Activated CD8-positive, alpha-beta memory T cell treated with anti-CD3 and anti-CD28 coated beads, Interleukin-2, amount 10 ng/mL, durations not matched to agents 7 days and 5 days (primary cell): Measurements from ENCODE around the gene GOLGA5. TPM values are rescaled to one million over a fixed set of nuclear protein-coding genes. Genes with fewer than 3 reads are reported as not detected.
"Not testable (repeated sequence)": the region's sequence is repeated elsewhere in the genome, so short reads cannot be mapped to it uniquely, and the experiment has no call there.

Source experiments
- ATAC-seq: fragments of 150-1000 bp; cut with Tn5 transposase; one replicate; pipeline ENCODE4 v1.10.0; 2021; ENCODE audit warnings: moderate library complexity
- CTCF ChIA-PET: fragments of 350-600 bp; sonication (Branson Sonifier 250); formaldehyde crosslinking; loops from one replicate; lab custom pipeline; 2021; ENCODE audit warnings: antibody characterized with exemption; lab: Charles Lee
- DNase-seq: peaks from one replicate; pipeline ENCODE4 v3.0.0-alpha.2; 2020
- H3K27ac Mint-ChIP-seq: one replicate; pipeline ENCODE4 v1.8.0; 2021; ENCODE audit warnings: mild to moderate bottlenecking, mixed read lengths
- H3K27me3 Mint-ChIP-seq: one replicate; pipeline ENCODE4 v1.8.0; 2021; ENCODE audit warnings: mixed read lengths
- H3K36me3 Mint-ChIP-seq: one replicate; pipeline ENCODE4 v1.8.0; 2021; ENCODE audit warnings: mild to moderate bottlenecking, mixed read lengths
- H3K4me1 Mint-ChIP-seq: one replicate; pipeline ENCODE4 v1.8.0; 2021; ENCODE audit warnings: mixed read lengths
- H3K4me3 Mint-ChIP-seq: one replicate; pipeline ENCODE4 v1.8.0; 2021; ENCODE audit warnings: mild to moderate bottlenecking, moderate library complexity, mixed read lengths
- H3K9me3 Mint-ChIP-seq: one replicate; pipeline ENCODE4 v1.8.0; 2022; ENCODE audit warnings: low read depth, mixed read lengths
- total RNA-seq, 2 experiments: library from RNA; stranded (reverse); gene quantifications; one replicate each; pipeline ENCODE4 v1.2.3, GENCODE V29; 2021

The GOLGA5 gene
- total RNA-seq, 2 experiments from 2014 or later = 18.5 to 19.7 TPM

- H3K27me3 Mint-ChIP-seq = no peaks in the 10 kb centered on the region
- no peak overlapping the region for H3K4me3 Mint-ChIP-seq
- no peaks in the 10 kb centered on the region for H3K4me1 Mint-ChIP-seq
- H3K9me3 Mint-ChIP-seq = no peaks in the 10 kb centered on the region
- DNase-seq = no peak
- ATAC-seq = no peak
- no peak overlapping the region for H3K27ac Mint-ChIP-seq
- CTCF ChIA-PET = no interaction called here
- peaks cover 26% of the 10 kb centered on the region for H3K36me3 Mint-ChIP-seq
Observed at GRCh38 chr14:92819011-92819597, 25.0 kb downstream of the GOLGA5 start.

GRCh38 chr14:92819680-92820535 lies 25.8 kb downstream of the GOLGA5 start:
- peaks cover 33% of the 10 kb centered on the region for H3K36me3 Mint-ChIP-seq
- not testable (repeated sequence) for H3K9me3 Mint-ChIP-seq, ATAC-seq

DNA sequence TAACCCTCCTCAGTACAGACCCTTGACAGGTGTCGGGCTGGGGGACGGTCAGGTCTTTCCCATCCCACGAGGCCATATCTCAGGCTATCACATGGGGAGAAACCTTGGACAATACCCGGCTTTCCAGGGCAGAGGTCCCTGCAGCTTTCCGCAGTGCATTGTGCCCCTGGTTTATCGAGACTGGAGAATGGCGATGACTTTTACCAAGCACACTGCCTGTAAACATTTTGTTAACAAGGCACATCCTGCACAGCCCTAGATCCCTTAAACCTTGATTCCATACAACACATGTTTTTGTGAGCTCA lies 26.4 kb downstream of the GOLGA5 start:
- H3K27ac Mint-ChIP-seq, ATAC-seq, CTCF ChIA-PET, H3K4me3 Mint-ChIP-seq, DNase-seq, H3K9me3 Mint-ChIP-seq, H3K4me1 Mint-ChIP-seq, H3K27me3 Mint-ChIP-seq: not testable (repeated sequence)
- peaks cover 29% of the 10 kb centered on the region for H3K36me3 Mint-ChIP-seq

More at GRCh38 chr14:92819680-92820535, 25.8 kb downstream of the GOLGA5 start:
- DNase-seq, H3K27ac Mint-ChIP-seq, CTCF ChIA-PET, H3K27me3 Mint-ChIP-seq, H3K4me1 Mint-ChIP-seq, H3K4me3 Mint-ChIP-seq: not testable (repeated sequence)

DNA sequence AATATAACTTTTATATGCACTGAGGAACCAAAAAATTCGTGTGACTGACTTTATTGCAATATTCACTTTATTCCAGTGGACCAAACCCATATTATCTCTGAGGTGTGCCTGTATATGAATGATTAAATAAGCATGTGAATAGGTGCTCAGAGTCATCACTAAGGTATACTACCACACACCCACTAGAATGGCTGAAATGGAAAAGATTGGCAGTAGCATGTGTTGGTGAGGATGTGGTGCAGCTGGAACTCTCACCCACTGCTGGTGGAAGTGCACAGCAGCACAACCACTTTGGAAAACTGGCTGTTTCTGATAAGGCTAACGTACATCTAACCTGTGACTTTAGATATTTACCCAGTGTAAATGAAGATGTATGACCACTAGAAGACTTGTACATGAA lies 36.8 kb downstream of the GOLGA5 start:
- Mint-ChIP-seq H3K4me1 (no peaks in the 10 kb centered on the region), H3K9me3 (no peaks in the 10 kb centered on the region), H3K27ac (no peak overlapping the region), H3K27me3 (no peaks in the 10 kb centered on the region), H3K36me3 (peaks cover 33% of the 10 kb centered on the region), H3K4me3 (no peak overlapping the region)
- no peak for DNase-seq
- ATAC-seq = no peak
- CTCF ChIA-PET = no interaction called here

- H3K9me3 Mint-ChIP-seq = no peaks in the 10 kb centered on the region
- DNase-seq = no peak
- no peak overlapping the region for H3K27ac Mint-ChIP-seq
- H3K4me3 Mint-ChIP-seq = no peak overlapping the region
- no peaks in the 10 kb centered on the region for H3K4me1 Mint-ChIP-seq
- H3K36me3 Mint-ChIP-seq = peaks cover 28% of the 10 kb centered on the region
- CTCF ChIA-PET = no interaction called here
- no peak for ATAC-seq
- H3K27me3 Mint-ChIP-seq = no peaks in the 10 kb centered on the region
Observed at GRCh38 chr14:92832137-92832700, 38.1 kb downstream of the GOLGA5 start.

- Mint-ChIP-seq H3K36me3 (peaks cover 19% of the 10 kb centered on the region), H3K27ac (no peak overlapping the region)
- CTCF ChIA-PET = no interaction called here
Observed at GRCh38 chr14:92841930-92842329, 47.8 kb downstream of the GOLGA5 start.

DNA sequence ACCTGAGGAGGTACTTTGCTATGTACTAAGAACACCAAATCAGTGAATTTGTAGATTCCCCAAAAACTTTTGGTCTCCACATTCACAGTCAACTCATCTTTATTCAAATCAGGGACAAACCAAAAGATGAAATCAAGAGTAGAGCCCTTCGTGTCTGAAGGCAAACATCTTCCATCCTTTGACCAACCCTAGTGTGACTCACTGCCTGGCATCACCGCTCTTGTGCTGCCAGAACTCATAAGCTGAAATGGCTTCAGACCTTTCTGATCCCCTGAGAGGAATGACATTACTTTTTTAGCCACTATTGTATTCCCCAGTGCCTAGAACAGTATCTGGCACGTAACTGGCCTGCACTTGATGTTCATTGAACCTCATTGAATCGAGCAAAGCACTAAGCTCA lies 50.1 kb downstream of the GOLGA5 start:
- H3K27ac Mint-ChIP-seq = no peak overlapping the region
- no peaks in the 10 kb centered on the region for H3K27me3 Mint-ChIP-seq
- peaks cover 2% of the 10 kb centered on the region for H3K9me3 Mint-ChIP-seq
- peaks cover 16% of the 10 kb centered on the region for H3K4me1 Mint-ChIP-seq
- no peak for DNase-seq
- no peak for ATAC-seq
- no peak overlapping the region for H3K4me3 Mint-ChIP-seq
- peaks cover 15% of the 10 kb centered on the region for H3K36me3 Mint-ChIP-seq
- CTCF ChIA-PET = no interaction called here

More at GRCh38 chr14:92841930-92842329, 47.8 kb downstream of the GOLGA5 start:
- H3K4me1 Mint-ChIP-seq = peaks cover 10% of the 10 kb centered on the region
- DNase-seq (no peak), ATAC-seq (no peak)
- H3K9me3 Mint-ChIP-seq = peaks cover 2% of the 10 kb centered on the region
- H3K4me3 Mint-ChIP-seq = no peak overlapping the region
- no peaks in the 10 kb centered on the region for H3K27me3 Mint-ChIP-seq

- H3K36me3 Mint-ChIP-seq = peaks cover 6% of the 10 kb centered on the region
- DNase-seq (peak; percentile 66), ATAC-seq (peak; percentile 88)
- CTCF ChIA-PET = no interaction called here
- H3K4me3 Mint-ChIP-seq = no peak overlapping the region
- H3K27me3 Mint-ChIP-seq = no peaks in the 10 kb centered on the region
- peaks cover 16% of the 10 kb centered on the region for H3K4me1 Mint-ChIP-seq
- no peak overlapping the region for H3K27ac Mint-ChIP-seq
- peaks cover 2% of the 10 kb centered on the region for H3K9me3 Mint-ChIP-seq
Observed at GRCh38 chr14:92846162-92846897, 52.2 kb downstream of the GOLGA5 start.

DNA sequence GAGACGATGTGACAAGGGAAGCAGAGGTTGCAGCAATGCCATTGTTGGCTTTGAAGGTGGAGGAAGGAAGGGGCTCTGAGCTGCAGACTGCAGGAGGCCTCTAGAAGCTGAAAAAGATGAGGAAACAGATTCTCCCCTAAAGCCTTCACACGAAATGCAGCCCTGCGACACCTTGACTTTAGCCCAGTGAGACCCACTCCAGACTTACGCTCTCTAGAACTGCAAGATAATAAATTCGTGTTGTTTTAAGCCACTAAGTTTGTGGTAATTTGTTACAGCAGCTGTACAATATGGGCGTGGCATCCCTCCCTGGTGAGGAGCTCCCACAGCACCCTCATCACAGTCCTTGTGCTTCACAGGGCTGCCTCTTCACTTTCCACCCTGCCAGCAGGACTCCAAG lies 53.2 kb downstream of the GOLGA5 start:
- H3K27me3 Mint-ChIP-seq = no peaks in the 10 kb centered on the region
- peaks cover 16% of the 10 kb centered on the region for H3K4me1 Mint-ChIP-seq
- H3K9me3 Mint-ChIP-seq = peaks cover 2% of the 10 kb centered on the region
- CTCF ChIA-PET = no interaction called here
- no peak for ATAC-seq
- peaks cover 6% of the 10 kb centered on the region for H3K36me3 Mint-ChIP-seq
- H3K27ac Mint-ChIP-seq = no peak overlapping the region
- DNase-seq = no peak
- H3K4me3 Mint-ChIP-seq = no peak overlapping the region

GRCh38 chr14:92847749-92848148 lies 53.6 kb downstream of the GOLGA5 start:
- Mint-ChIP-seq H3K9me3 (peaks cover 4% of the 10 kb centered on the region), H3K27ac (no peak overlapping the region), H3K36me3 (peaks cover 6% of the 10 kb centered on the region), H3K4me3 (no peak overlapping the region), H3K27me3 (no peaks in the 10 kb centered on the region), H3K4me1 (peaks cover 16% of the 10 kb centered on the region)
- DNase-seq (no peak), ATAC-seq (no peak)
- CTCF ChIA-PET = no interaction called here

DNA sequence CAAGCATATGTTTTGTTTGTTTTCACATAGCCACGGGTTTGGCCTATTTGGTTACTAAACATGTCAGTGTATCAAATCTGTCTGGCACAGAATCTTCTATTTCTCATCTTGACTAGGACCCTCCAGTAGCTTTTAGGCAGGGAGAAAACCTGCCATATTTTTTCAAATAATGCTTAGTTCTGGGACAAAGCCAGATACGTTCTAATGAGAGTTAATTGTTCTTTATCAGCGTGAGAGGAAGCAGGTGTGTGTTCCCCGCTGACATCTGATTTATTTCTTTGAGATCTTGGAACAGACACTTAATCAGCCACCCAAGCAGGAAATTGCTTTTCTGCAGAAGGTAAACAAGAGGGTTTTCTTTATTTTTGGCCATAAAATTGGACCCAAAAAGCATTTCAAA lies 54.8 kb downstream of the GOLGA5 start:
- Mint-ChIP-seq H3K4me1 (peaks cover 16% of the 10 kb centered on the region), H3K4me3 (no peak overlapping the region), H3K36me3 (peaks cover 6% of the 10 kb centered on the region), H3K9me3 (peaks cover 6% of the 10 kb centered on the region), H3K27me3 (peaks cover 4% of the 10 kb centered on the region), H3K27ac (no peak overlapping the region)
- ATAC-seq (no peak), DNase-seq (no peak)
- CTCF ChIA-PET = no interaction called here

GRCh38 chr14:92850492-92850891 lies 56.4 kb downstream of the GOLGA5 start:
- Mint-ChIP-seq H3K4me1 (peaks cover 16% of the 10 kb centered on the region), H3K4me3 (no peak overlapping the region), H3K9me3 (peaks cover 6% of the 10 kb centered on the region), H3K36me3 (peaks cover 5% of the 10 kb centered on the region), H3K27ac (no peak overlapping the region), H3K27me3 (peaks cover 10% of the 10 kb centered on the region)
- CTCF ChIA-PET = no interaction called here
- ATAC-seq (no peak), DNase-seq (no peak)

DNA sequence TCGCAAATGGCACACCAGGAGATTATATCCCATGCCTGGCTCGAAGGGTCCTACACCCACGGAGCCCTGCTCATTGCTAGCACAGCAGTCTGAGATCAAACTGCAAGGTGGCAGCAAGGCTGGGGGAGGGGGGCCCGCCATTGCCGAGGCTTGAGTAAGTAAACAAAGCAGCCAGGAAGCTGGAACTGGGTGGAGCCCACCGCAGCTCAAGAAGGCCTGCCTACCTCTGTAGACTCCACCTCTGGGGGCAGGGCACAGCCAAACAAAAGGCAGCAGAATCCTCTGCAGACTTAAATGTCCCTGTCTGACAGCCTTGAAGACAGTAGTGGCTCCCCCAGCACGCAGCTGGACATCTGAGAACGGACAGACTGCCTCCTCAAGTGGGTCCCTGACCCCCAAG lies 59.0 kb downstream of the GOLGA5 start:
- H3K36me3 Mint-ChIP-seq, H3K27ac Mint-ChIP-seq, H3K4me3 Mint-ChIP-seq, H3K4me1 Mint-ChIP-seq, H3K9me3 Mint-ChIP-seq, CTCF ChIA-PET, ATAC-seq: not testable (repeated sequence)
- peak; percentile 62 for DNase-seq
- peaks cover 16% of the 10 kb centered on the region for H3K27me3 Mint-ChIP-seq
